HepG2 (cell line): ENCODE measurements around the gene PLG. TPM values are rescaled to one million over a fixed set of nuclear protein-coding genes. Genes with fewer than 3 reads are reported as not detected.
"Not testable (repeated sequence)": the region's sequence is repeated elsewhere in the genome, so short reads cannot be mapped to it uniquely, and the experiment has no call there.

Experiments used
- ATAC-seq: fragments of 200-7000 bp; cut with Tn5 transposase; 3 replicates; pipeline ENCODE4 v1.9.1; 2020; ENCODE audit warnings: mild to moderate bottlenecking, moderate library complexity
- BruUV-seq: library from RNA; stranded (reverse); fragments of 400-500 nt; replicated peaks from 2 replicates; lab custom pipeline; 2021; lab: Mats Ljungman, UMichigan
- CTCF ChIA-PET: fragments of 300-600 bp; formaldehyde crosslinking; extraction: SDS; loops from one replicate; lab custom pipeline; 2021; ENCODE audit warnings: low total read pairs, inconsistent platforms, low intra/inter-chr PET ratio; lab: Yijun Ruan, JAX
- POLR2A ChIA-PET: fragments of 350-600 bp; sonication (Branson Sonifier 250); formaldehyde crosslinking; loops from one replicate; lab custom pipeline; 2020; ENCODE audit warnings: antibody characterized with exemption, inconsistent platforms; lab: Yijun Ruan, JAX
- DNase-seq: peaks from one replicate; pipeline ENCODE4 v3.0.0-alpha.2; 2015; ENCODE audit warnings: low spot score
- FAIRE-seq: peaks from 3 replicates; lab custom pipeline; 2011; peaks lifted over from hg19 to GRCh38; lab: Jason Lieb, UNC
- H2AFZ ChIP-seq: one replicate; pipeline ENCODE4 v1.6.1; 2011; ENCODE audit warnings: low read length, inconsistent platforms
- H3K27ac ChIP-seq: fragments of 300-600 bp; 3 replicates; pipeline ENCODE4 v1.8.0; 2011; ENCODE audit warnings: mixed run types, mild to moderate bottlenecking, mixed read lengths, low read length, inconsistent platforms; ENCODE audit not compliant: insufficient read depth; ENCODE audit errors: extremely low read length
- H3K27me3 ChIP-seq, 2 experiments: fragments of 200-600 bp in 1 of 2; 2 replicates in 1 of 2; 3 replicates in 1 of 2; pipeline versions ENCODE4 v1.6.0 to v1.8.0; 2011; ENCODE audit warnings: low read length in 2 of 2, mild to moderate bottlenecking in 2 of 2, moderate library complexity in 2 of 2, inconsistent platforms in 1 of 2; ENCODE audit not compliant: insufficient read depth in 2 of 2, control insufficient read depth in 1 of 2
- H3K36me3 ChIP-seq, 2 experiments: fragments of 200-600 bp in 1 of 2; replicated peaks in 1 of 2; 2 replicates in 1 of 2; 3 replicates in 1 of 2; pipeline versions ENCODE4 v1.5.1 to v1.8.0; 2011; ENCODE audit warnings: low read length in 2 of 2, inconsistent platforms in 1 of 2; ENCODE audit not compliant: insufficient read depth in 2 of 2, control insufficient read depth in 1 of 2
- H3K4me1 ChIP-seq: 2 replicates; pipeline ENCODE4 v1.5.1; 2012; ENCODE audit warnings: low read length, inconsistent platforms; ENCODE audit not compliant: insufficient read depth
- H3K4me2 ChIP-seq: 2 replicates; pipeline ENCODE4 v1.6.0; 2011; ENCODE audit warnings: low read depth, low read length, inconsistent platforms
- H3K4me3 ChIP-seq, 3 experiments: fragments of 200-600 bp in 1 of 3; sonication (generic), shearing (Covaris generic) in 1 of 3; replicated peaks in 1 of 3; 2 replicates each; pipeline ENCODE4 v1.5.1; 2011 to 2016; ENCODE audit warnings: low read length in 3 of 3, inconsistent platforms in 2 of 3, low read depth in 2 of 3, mild to moderate bottlenecking in 2 of 3, control low read depth in 1 of 3, mixed read lengths in 1 of 3; ENCODE audit not compliant: insufficient read depth in 1 of 3
- H3K79me2 ChIP-seq: one replicate; pipeline ENCODE4 v1.6.1; 2011; ENCODE audit warnings: low read length, inconsistent platforms; ENCODE audit not compliant: insufficient read depth
- H3K9ac ChIP-seq: 2 replicates; pipeline ENCODE4 v1.6.0; 2011; ENCODE audit warnings: mild to moderate bottlenecking, low read depth, low read length, inconsistent platforms; ENCODE audit not compliant: insufficient read depth
- H3K9me3 ChIP-seq: 2 replicates; pipeline ENCODE4 v1.5.1; 2012; ENCODE audit warnings: mild to moderate bottlenecking, low read length
- H4K20me1 ChIP-seq: 2 replicates; pipeline ENCODE4 v1.6.0; 2011; ENCODE audit warnings: inconsistent platforms, mild to moderate bottlenecking, low read length, moderate library complexity; ENCODE audit not compliant: insufficient read depth
- ZMYM4 ChIP-seq: sonication (generic); formaldehyde crosslinking; IDR thresholded peaks from 2 replicates; pipeline ENCODE4 v1.8.1; 2023; ENCODE audit warnings: mild to moderate bottlenecking, missing genetic modification reagents
- ZSCAN25 ChIP-seq: sonication (generic); formaldehyde crosslinking; IDR thresholded peaks from 2 replicates; pipeline ENCODE4 v1.8.0; 2022; ENCODE audit warnings: mild to moderate bottlenecking, missing genetic modification reagents
- WGBS: methylation state at CpG from one replicate; pipeline ENCODE4 v1.1.6; 2017; ENCODE audit warnings: low lambda C conversion rate; 5-methylcytosine and 5-hydroxymethylcytosine counted together
- in situ Hi-C: cut with HindIII; loops from 2 replicates; pipeline ENCODE4 v1.10.0; 2017; ENCODE audit warnings: low pct_unique_long_range_greater_than_20kb; ENCODE audit not compliant: extremely low pct_ligation_motif_present
- intact Hi-C: fragments of 100-400 bp; cut with micrococcal nuclease; formaldehyde crosslinking; loops from one replicate; pipeline ENCODE4 v1.10.0; 2022; ENCODE audit not compliant: unreplicated experiment
- polyA plus RNA-seq, 8 experiments: library from polyadenylated mRNA; depleted of rRNA in 3 of 8; stranded (reverse) in 7 of 8; unstranded in 1 of 8; fragments of >200 nt; fragmentation: Illumina TruSeq in 4 of 8; extraction: Trizol in 4 of 8; gene quantifications; 2 replicates each; pipeline versions ENCODE4 v1.2.1 to v1.2.3, GENCODE V29; 2011 to 2016; ENCODE audit warnings: low read depth in 4 of 8, missing spikeins in 1 of 8, mixed read lengths in 1 of 8; ENCODE audit not compliant: insufficient read depth in 1 of 8
- total RNA-seq, 5 experiments: library from RNA; depleted of rRNA; stranded (reverse); fragments of >200 nt; fragmentation: Illumina TruSeq; extraction: Trizol; gene quantifications; 2 replicates each; pipeline ENCODE4 v1.2.3, GENCODE V29; 2016; ENCODE audit warnings: low read depth in 1 of 5
- TF ChIP-seq, protein P1 (sequence below): sonication (generic); formaldehyde crosslinking; IDR thresholded peaks from 2 replicates; pipeline ENCODE4 v1.5.1; 2020; ENCODE audit warnings: mild to moderate bottlenecking, missing genetic modification reagents, moderate library complexity

Gene PLG
- total and polyA plus RNA-seq, 2 of the 13 experiments (the other 11 are each of a cell fraction or from before 2014, with no cell fraction given): 1.7 to 10.7 TPM

DNA sequence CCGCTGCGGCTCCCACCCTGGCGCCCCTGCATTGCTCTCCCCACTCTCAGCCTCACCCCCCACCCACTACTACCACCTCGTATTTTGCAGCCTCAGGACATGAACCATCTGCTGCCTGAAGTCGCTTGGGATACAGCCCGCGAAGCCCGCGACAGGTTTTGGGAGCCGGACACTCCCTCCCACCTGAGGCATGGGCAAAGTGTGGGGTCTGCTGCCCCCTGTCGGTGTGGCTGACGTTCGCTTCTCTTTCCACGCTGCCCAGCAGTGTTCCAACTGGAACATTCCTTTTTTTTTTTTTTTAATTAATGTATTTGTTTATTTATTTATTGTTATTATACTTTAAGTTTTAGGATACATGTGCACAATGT, 22.7 kb upstream of the PLG start (continued):
- TF ChIP-seq, protein P1, sequence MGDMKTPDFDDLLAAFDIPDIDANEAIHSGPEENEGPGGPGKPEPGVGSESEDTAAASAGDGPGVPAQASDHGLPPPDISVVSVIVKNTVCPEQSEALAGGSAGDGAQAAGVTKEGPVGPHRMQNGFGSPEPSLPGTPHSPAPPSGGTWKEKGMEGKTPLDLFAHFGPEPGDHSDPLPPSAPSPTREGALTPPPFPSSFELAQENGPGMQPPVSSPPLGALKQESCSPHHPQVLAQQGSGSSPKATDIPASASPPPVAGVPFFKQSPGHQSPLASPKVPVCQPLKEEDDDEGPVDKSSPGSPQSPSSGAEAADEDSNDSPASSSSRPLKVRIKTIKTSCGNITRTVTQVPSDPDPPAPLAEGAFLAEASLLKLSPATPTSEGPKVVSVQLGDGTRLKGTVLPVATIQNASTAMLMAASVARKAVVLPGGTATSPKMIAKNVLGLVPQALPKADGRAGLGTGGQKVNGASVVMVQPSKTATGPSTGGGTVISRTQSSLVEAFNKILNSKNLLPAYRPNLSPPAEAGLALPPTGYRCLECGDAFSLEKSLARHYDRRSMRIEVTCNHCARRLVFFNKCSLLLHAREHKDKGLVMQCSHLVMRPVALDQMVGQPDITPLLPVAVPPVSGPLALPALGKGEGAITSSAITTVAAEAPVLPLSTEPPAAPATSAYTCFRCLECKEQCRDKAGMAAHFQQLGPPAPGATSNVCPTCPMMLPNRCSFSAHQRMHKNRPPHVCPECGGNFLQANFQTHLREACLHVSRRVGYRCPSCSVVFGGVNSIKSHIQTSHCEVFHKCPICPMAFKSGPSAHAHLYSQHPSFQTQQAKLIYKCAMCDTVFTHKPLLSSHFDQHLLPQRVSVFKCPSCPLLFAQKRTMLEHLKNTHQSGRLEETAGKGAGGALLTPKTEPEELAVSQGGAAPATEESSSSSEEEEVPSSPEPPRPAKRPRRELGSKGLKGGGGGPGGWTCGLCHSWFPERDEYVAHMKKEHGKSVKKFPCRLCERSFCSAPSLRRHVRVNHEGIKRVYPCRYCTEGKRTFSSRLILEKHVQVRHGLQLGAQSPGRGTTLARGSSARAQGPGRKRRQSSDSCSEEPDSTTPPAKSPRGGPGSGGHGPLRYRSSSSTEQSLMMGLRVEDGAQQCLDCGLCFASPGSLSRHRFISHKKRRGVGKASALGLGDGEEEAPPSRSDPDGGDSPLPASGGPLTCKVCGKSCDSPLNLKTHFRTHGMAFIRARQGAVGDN (CRISPR knock-in tag): peak; percentile 54; the same call in 1 of the 2 replicates
- 0 out of 2 replicates have a peak, but pooled peaks have one; percentile 39 for TF ChIP-seq ZSCAN25

DNA sequence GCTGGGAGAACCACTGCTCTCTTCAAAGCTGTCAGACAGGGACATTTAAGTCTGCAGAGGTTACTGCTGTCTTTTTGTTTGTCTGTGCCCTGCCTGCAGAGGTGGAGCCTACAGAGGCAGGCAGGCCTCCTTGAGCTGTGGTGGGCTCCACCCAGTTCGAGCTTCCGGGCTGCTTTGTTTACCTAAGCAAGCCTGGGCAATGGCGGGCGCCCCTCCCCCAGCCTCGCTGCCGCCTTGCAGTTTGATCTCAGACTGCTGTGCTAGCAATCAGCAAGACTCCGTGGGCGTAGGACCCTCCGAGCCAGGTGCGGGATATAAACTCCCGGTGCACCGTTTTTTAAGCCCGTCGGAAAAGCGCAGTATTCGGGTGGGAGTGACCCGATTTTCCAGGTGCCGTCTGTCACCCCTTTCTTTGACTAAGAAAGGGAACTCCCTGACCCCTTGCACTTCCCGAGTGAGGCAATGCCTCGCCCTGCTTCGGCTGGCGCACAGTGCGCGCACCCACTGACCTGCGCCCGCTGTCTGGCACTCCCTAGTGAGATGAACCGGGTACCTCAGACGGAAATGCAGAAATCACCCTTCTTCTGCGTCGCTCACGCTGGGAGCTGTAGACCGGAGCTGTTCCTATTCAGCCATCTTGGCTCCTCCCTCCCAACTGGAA, 16.8 kb upstream of the PLG start:
- H3K79me2 ChIP-seq, H3K4me2 ChIP-seq, H3K4me1 ChIP-seq, H3K9ac ChIP-seq, H3K4me3 ChIP-seq, H3K36me3 ChIP-seq, H3K27ac ChIP-seq, intact Hi-C loops, CTCF ChIA-PET, H2AFZ ChIP-seq, POLR2A ChIA-PET, H4K20me1 ChIP-seq, H3K27me3 ChIP-seq, DNase-seq, in situ Hi-C loops, BruUV-seq, FAIRE-seq, H3K9me3 ChIP-seq, ATAC-seq: not testable (repeated sequence)
- TF ChIP-seq, protein P1 (CRISPR knock-in tag): peak; percentile 28; the same call in 1 of the 2 replicates
- peak; percentile 43; the same call in 1 of the 2 replicates for TF ChIP-seq ZMYM4 (CRISPR knock-in tag)
- WGBS: 94% methylated on average over 26 of the region's 32 CpGs
